NCI-H226 (cell line): ENCODE measurements around the gene SLC19A1.
"Not testable (repeated sequence)": the region's sequence is repeated elsewhere in the genome, so short reads cannot be mapped to it uniquely, and the experiment has no call there.

Source experiments
- DNase-seq: peaks from one replicate; pipeline ENCODE4 v3.0.0-alpha.2; 2015

The SLC19A1 gene

GRCh38 chr21:45503226-45503625 is 39.0 kb downstream of the SLC19A1 start:
- not testable (repeated sequence) for DNase-seq

- DNase-seq = no peak
Measured at GRCh38 chr21:45502600-45502999, 39.6 kb downstream of the SLC19A1 start.

GRCh38 chr21:45502006-45502345 is 40.3 kb downstream of the SLC19A1 start:
- DNase-seq = no peak

GRCh38 chr21:45501081-45502005 is 40.9 kb downstream of the SLC19A1 start:
- DNase-seq = not testable (repeated sequence)

GRCh38 chr21:45499970-45500577 is 42.2 kb downstream of the SLC19A1 start:
- no peak for DNase-seq

- no peak for DNase-seq
Measured at GRCh38 chr21:45499201-45499750, 43.0 kb downstream of the SLC19A1 start.

- no peak for DNase-seq
Measured at GRCh38 chr21:45498646-45499000, 43.6 kb downstream of the SLC19A1 start.

- DNase-seq = no peak
Measured at GRCh38 chr21:45497846-45498645, 44.2 kb downstream of the SLC19A1 start.

- DNase-seq = no peak
Measured at GRCh38 chr21:45496968-45497845, 45.0 kb downstream of the SLC19A1 start.

- no peak for DNase-seq
Measured at GRCh38 chr21:45496151-45496967, 45.9 kb downstream of the SLC19A1 start.

- DNase-seq = no peak
Measured at GRCh38 chr21:45494851-45495680, 47.2 kb downstream of the SLC19A1 start.

GRCh38 chr21:45494135-45494850 is 47.9 kb downstream of the SLC19A1 start:
- no peak for DNase-seq

- no peak for DNase-seq
Measured at GRCh38 chr21:45493401-45494001, 48.7 kb downstream of the SLC19A1 start.

GRCh38 chr21:45492765-45493164 is 49.5 kb downstream of the SLC19A1 start:
- DNase-seq = no peak

- DNase-seq = no peak
Measured at GRCh38 chr21:45491623-45492022, 50.6 kb downstream of the SLC19A1 start.

GRCh38 chr21:45491056-45491455 is 51.2 kb downstream of the SLC19A1 start:
- DNase-seq = no peak

GRCh38 chr21:45490049-45490731 is 52.0 kb downstream of the SLC19A1 start:
- DNase-seq = no peak

GRCh38 chr21:45489722-45489982 is 52.6 kb downstream of the SLC19A1 start:
- no peak for DNase-seq
